SKM-1 treated with dmso at 0.1 percent for 144 hours (cell line): ENCODE data around the gene SF3B2.
A peak's percentile ranks its signal among the peaks of the same experiment; 100 is the strongest.

Experiments
- DNase-seq: peaks from one replicate; lab custom pipeline; 2025; ENCODE audit not compliant: unreplicated experiment; lab: John Stamatoyannopoulos, UW

SF3B2 gene

DNA sequence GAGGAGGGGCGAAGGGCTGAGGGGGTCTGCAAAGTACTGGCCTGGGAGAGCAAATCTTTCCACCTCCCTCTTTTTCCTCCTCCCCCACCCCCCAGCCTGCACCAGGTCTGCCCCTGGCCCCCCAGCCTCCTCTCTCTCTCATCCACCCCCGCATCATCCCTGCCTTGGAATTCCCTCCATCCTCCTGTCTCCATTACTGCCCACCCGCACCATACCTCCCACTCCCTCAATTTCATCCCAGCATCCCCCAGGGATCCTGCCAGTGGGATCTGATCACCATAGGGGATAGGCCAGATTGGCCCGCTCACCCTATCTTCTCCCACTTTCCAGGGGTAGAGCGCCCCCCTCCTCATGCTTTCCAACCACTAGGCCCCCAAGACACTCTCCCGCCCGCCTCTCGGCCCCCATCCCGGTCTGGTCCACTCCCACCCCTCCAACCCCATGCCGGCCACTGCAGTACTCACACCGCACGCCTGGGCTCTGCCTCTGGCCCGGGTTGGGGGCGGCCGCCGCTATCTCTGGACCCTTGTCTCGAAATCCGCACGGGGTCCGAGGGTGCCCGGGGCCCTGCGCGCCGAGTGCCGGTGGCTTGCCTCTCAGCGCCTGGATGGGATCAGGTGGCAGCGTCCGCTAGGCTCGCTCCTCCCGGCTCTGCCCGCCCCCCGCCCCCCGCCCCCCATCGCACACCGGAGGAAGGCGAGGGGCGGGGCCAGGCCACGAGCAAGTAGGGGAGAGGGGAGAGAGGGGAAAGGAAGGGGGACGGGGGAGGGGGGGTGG, 3.4 kb upstream of the SF3B2 start, which contains the start of gene GAL3ST3:
GAL3ST3 (minus strand) TSS at position 615 of the 777 bp plus-strand sequence. CDS start 3,746 bp downstream, outside the sequence.
- DNase-seq, result no peak

DNA sequence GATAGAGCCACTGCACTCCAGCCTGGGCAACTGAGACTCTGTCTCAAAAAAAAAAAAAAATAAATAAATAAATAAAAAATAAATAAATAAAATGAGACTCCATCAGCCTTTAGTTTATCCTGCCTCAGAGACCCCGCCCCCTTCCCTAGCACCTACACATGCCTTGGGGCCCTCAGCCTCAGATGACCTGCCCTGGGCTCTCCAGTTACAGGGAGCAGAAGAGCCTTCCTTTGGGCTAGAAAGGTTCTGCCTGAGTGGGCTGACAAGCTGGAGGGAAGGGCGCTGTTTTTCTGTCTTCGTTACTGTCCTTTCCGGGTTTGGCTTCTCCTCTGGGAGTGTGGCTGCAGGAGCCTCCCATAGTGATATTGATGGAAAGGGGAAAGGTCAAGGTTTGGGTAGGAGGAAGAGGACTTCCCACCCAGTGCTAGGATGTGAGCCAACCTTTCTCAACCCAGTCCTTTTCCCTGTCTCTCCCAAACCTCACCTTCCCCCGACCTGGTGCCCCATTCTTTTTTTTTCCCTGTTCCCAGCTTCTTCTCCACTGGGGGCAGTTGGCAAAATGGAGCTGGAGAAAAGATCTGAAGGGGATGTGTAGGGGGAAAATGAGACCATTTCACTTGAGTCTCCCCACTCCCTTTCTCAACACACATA, 1.5 kb upstream of the SF3B2 start:
- DNase-seq, result no peak

DNA sequence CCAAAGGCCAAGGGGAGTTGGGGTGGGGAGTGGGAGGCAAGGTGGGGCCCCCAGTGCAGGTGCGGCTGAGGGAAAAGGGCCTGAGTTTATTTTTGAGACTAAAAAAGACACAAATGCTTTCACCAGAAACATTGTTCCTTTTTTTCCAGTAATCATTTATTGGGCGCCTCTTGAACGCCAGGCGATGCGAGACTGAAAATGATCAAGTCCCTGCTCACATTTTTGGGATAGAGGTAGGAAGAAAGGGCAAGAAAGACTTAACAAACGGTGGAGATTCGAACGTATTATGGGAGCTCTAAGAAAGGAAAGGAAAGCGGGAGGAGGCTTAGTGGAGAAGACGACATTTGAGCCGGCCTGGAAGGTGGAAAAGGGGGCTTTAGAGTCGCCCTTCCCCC, 796 bp upstream of the SF3B2 start:
- DNase-seq, result no peak

DNA sequence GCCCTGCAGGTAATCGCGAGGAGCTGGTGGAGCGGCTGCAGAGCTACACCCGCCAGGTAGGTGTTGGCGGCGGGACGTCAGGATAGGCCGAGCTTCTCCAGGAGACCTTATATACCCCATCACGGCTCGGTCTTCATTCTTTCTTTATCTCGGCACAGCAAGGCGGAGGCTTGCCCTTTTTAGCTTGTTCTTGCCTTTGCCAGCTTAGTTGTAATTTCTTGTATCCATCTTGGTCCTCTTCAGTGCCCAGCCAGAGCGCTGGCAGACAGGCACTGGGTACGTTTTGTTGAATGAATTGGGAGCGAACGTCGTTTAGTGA, 459 bp downstream of the SF3B2 start:
- DNase-seq, result no peak

DNA sequence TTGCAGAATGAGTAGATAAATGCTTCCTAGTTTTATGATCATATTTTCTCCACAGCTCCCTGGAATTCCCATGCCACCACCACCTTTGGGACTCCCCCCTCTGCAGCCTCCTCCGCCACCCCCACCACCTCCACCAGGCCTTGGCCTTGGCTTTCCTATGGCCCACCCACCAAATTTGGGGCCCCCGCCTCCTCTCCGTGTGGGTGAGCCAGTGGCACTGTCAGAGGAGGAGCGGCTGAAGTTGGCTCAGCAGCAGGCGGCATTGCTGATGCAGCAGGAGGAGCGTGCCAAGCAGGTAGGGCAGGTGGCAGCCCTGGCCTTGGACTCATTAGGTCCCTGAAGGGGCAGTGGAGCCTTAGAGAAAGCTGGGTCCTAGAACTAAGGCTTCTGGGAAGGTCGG, 2.9 kb downstream of the SF3B2 start:
- DNase-seq, result no peak

DNA sequence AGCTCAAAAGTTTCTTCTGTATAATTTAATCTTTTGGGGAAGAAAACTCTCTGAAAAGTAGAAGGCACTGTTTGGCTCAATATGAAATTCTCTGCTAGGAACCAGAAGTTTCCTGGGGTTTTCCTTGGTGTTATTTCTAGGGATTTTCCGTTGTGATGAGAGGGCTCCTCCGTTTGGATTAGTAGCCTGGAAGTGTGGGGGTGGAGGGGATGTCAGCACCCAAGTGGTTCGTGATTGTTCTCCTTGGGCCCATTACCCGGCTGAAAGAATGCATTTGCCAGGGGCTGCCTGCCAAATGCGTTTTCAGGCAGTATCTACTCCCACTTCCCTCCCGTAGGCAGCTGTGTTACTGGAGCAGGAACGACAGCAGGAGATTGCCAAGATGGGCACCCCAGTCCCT, 4.3 kb downstream of the SF3B2 start:
- DNase-seq, result no peak

DNA sequence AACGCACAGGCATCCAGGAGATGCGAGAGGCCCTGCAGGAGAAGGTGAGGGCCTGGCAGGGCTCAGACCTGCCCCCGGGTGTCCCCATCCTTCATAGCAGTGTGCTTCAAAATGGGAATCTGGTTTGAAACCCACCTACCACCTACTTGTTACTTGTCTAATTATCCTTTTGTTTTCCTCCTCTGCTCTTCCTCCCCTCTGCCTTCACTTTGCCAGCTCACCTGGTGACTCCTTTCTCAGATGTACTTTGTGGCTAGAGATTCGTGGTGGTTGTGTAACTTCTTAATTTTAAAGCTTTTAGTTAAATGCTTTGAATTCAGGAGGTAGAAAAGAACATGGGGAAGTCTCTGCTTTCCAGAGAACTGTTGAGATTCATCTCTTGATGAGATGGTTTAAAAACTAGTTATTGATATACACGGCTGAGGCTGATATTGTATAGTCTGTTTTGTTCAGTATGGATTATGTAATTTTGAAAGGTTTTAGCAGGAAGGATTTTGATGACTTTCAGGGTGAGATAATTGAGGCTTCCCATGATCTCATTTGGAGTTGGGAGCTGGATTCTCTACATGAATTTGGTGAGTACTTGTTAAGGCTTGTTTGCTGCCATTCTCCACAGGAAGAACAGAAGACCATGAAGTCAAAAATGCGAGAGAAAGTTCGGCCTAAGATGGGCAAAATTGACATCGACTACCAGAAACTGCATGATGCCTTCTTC, 8.0 kb downstream of the SF3B2 start:
- no peak for DNase-seq

DNA sequence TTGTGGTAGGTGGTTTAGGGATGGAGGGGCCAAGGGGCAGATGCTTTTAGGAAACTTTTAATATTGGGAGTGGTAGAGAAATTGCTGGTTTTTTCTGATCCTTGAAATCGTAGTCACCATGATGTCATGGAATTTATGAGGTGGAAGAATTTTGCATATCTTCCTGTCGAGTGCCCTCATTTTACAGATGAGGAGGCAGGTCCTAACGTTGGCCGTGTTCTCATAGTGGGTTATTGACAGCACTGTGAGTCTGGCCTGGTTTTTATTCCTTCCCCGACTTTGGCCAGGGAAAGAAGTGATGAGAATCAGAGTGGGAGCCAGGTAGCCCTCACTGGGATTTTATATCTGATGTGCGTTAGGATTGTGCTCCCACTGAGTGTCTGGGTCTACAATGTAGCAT, 9.1 kb downstream of the SF3B2 start:
- DNase-seq, result no peak

DNA sequence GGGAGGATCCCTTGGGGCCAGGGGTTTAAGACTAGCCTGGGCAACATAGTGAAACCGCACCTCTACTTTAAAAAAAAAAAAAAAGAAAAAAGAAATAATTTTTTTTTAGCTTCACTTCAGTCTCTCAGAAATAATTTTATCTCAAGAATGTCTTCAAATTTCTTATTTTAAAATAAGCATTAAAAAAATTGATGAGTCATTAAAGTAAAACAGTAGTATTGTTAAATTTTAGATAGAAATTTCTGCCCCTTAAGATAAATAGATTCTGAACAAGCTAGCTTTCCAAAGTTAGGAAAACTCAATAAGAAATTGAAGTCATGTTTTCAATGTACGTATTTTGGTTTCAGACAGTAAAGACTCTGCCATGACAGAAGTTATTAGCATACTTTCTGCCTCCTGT, 10.2 kb downstream of the SF3B2 start:
- DNase-seq, result no peak

DNA sequence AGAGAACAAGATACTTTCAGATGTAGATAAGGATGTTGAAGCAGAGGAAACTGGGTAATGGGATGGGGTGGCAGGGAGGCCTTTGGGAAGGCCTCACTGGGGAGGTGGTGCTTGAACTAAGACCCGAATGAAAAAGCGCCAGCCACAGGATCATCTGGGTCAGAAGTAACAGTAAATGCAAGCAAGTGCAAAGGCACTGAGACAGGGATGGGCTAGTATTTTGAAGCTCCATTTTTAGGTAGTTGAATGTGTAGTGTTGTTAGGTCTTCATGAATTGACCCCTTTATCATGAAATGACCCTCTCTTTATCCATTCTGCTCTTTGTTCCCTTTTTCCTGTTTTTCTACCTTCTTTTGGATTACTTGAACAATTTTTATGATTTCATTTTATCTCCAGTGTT, 11.7 kb downstream of the SF3B2 start:
- no peak for DNase-seq

DNA sequence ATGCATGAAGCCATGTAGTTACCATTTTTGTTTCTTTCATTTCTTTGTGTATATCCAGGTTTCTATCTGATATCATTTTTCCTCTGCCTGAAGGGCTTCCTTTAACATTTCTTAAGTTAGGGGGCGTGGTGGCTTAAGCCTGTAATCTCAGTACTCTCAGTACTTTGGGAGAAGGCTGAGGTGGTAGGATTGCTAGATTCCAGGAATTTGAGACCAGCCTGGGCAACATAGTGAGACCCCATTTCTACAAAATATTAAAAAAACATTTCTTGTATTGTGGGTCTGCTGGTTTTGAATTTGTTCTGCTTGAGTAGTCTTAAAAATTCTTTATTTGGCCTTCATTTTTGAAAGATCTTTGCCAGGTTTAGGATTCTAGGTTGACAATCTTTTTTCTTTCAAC, 12.4 kb downstream of the SF3B2 start:
- DNase-seq, result no peak

DNA sequence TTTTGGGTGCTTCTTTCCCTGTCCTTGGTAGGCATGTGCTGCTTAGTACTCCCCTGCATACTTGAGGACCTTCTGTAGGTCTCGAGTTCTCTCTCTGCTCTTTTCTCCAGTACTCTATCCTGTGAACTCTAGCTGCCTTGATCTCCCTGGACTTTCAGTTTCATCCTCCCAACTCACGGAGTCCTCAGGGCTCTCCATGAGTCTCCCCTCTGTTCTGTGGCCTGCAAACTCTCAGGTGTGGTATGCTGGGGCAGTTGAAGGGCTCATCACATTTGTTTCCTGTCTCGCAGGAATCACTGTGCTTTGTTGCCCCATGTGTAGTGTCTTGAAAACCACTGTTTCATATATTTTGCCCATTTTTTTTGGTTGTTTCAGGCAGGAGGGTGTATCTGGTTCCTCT, 14.6 kb downstream of the SF3B2 start:
- DNase-seq, result no peak

DNA sequence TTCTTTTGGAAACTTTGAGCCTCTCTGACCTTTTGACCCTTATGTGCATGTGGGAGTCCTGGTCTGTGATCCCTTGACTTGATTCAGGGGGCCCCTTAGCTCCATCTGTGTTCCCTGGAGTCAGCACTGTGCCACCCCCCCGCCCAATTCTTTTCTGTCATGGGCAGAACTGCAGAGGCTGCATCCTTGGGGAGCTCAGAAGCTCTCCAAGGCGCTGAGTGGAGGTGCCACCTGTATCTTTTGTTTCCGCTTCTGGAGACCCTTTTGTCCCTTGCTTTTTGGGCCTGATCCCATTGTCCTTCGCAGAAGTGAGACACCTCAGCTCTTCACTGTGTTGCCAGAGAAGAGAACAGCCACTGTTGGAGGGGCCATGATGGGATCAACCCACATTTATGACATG, 15.5 kb downstream of the SF3B2 start:
- no peak for DNase-seq

DNA sequence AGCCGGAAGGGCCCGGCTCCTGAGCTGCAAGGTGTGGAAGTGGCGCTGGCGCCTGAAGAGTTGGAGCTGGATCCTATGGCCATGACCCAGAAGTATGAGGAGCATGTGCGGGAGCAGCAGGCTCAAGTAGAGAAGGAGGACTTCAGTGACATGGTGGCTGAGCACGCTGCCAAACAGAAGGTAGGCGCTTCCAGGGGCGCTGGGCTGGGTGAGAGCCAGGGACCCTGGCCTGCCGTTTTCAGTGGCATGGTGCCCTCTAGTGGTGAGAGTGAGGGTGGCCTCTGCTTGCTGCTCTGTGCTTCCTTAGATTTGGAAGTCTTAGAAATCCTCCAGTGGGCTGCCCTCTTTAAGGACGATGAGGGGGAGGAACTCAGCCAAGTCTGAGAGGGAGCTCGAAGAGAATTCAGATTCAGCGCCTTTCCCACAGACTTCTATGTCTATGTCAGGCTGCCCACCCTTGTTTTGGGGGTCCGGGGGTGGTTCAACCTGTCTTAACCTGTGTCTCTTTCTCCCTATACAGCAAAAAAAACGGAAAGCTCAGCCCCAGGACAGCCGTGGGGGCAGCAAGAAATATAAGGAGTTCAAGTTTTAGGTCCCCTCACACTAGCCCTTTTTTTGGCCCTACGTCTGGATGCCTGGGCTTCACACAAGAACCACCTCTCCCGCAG, 16.1 kb downstream of the SF3B2 start:
- peak; percentile 44 for DNase-seq

DNA sequence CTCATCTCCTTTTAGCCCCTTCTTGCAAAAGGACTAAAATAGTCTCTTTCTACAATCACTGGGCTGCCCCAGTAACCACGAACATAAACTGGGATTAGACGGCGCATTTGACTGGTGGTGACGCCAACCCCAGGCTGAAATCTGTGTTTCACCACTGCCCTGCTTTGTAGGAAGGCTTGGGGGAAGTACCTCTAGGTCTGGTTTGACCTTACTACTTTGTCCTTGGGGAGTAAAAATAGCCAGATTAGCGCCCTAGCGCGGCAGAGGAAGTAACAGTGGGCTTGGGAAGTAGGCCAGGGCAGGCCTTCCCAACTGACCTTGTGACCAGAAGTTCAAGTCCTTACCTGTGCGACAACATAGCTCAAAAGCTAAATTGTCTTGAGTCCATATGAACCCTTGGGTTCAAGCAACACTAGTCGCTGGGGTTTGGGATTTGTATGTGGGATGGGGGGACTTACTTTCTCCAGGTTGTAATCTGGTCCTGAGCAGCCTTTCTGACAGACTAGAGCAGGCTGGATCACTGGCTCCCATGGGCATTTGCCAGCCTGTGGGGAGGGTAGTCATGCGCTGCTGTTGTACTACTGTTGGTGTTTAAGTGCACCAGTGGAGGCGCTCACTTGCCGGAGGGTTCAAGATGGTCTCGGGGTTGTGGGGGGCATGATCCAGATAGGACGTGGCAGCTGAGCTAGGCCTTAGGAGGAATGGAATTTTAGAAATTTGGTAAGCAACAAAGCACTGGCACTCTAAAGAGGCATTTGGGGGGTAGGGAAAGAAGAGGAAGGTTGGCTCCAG, 17.0 kb downstream of the SF3B2 start:
- peak; percentile 44 for DNase-seq

DNA sequence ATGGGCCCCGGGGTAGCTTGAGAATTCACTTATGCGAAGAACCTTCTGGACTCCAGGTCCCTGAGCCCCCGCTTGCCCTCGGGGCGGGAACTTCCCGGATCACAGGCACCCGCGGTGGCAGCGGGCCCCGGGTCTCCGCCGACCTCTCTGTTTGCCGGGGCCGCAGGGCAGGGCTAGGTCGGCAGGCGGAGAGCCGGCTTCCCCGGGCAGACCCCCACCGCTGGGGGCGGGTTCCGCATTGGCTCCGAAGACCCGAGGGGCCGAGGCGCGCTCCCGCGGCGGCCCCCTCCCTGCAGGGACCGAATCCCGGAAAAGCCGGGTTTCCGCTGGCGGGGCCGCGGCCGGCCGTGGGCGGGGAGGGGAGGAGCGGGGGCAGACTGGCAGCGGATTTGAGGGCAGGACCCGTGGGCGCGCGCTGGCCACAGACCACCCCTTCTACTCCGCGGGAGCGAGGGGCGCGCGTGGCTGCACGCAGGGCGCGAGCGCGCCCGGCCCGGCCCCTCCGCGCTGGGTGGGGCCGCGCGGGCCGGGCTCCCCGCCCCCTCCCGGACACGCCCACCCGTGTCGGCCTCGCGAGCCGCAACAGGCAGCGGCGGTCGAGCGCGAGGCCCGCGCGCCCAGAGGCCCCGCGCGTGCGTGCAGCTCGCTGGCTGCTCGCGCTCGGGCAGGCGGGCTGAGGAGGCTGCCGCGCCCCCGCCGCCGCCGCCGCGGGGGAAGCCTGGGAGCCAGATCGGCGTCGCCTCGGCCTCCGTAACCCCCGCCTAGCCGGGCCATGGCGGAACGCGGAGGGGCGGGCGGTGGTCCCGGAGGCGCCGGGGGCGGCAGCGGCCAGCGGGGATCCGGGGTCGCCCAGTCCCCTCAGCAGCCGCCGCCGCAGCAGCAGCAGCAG, 17.8 kb downstream of the SF3B2 start, which contains the start of gene PACS1:
PACS1 (plus strand) TSS at position 558 of the 889 bp plus-strand sequence; CDS start at position 773, 215 bp downstream.
- peak; percentile 25 for DNase-seq

DNA sequence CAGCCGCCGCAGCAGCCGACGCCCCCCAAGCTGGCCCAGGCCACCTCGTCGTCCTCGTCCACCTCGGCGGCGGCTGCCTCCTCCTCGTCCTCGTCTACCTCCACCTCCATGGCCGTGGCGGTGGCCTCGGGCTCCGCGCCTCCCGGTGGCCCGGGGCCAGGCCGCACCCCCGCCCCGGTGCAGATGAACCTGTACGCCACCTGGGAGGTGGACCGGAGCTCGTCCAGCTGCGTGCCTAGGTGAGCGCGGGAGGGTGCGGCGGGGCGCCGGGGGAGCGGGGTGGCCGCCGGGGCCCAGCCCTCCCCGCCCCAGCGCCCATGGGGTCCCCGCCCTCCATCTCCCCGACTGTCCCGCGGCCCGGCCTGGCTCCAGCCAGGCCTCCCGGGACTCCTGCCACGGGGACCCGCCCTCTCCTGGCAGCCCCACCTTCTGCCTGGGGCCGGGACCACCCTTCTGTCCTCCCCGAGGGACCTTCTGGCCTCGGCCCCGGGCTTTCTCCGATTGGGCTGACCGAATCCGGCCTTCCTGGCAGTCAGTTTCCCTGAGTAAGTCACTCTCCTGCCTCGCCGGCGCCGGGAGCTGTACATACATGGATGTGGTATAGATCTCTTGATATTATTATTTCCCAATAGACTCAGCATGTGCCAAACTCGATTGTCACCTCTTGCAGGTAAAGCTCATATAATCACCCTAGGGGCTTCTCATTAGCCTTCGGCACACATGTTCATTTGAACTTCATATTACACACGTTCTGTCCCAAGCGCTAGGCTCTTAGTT, 18.6 kb downstream of the SF3B2 start:
- DNase-seq, result no peak

DNA sequence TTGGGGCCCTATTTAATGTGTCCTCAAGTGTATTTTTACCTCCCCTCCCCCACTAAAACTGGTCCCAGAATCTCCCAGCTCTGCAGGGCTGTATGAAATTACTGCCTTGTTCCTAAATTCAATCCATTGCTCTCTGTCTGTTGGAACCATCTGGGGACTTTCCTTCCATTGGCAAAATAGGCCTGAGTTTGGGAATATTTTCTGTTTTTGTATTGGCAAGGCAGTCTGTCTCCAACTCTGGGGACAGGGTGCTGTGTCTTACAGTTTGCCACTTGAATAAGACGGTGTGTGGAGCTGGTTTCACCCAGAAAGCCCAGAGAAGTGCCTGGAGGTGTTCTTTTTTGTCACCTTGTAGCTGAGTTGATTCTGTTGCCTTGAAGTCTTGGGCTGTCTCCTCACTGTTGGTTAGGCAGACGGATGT, 19.2 kb downstream of the SF3B2 start:
- DNase-seq, result no peak

DNA sequence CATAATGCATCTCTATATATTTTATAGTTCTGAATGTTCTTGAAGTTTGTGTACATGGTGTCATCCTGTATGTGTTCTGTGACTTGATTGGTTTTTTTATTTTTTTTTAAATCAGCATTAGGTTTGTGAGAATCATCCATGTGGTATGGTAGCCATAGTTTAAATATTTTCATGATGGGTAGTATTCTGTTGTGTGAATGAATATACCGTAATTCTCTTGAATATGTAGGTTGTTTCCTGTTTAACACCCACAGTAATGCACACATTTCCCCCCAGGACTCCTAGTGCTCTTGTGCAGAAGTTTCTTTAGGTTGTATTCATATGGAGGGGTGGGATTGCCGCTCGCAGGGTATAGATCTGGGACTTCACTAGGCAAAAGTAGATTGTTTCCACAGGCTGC, 19.9 kb downstream of the SF3B2 start:
- no peak for DNase-seq
